Chondrocyte (in vitro differentiated cells): ENCODE data around the gene CMIP. TPM values are rescaled to one million over a fixed set of nuclear protein-coding genes. Genes with fewer than 3 reads are reported as not detected.

ENCODE experiments used
- DNase-seq: peaks from one replicate; pipeline ENCODE4 v3.0.0; 2021; ENCODE audit warnings: mixed read lengths, low spot score
- H3K27ac Mint-ChIP-seq: one replicate; pipeline ENCODE4 v1.8.0; 2021; ENCODE audit warnings: mild to moderate bottlenecking, moderate library complexity, mixed read lengths; ENCODE audit not compliant: unreplicated experiment
- H3K27me3 Mint-ChIP-seq: 2 replicates; pipeline ENCODE4 v1.8.0; 2021; ENCODE audit warnings: low read depth, mixed read lengths
- H3K36me3 Mint-ChIP-seq: 2 replicates; pipeline ENCODE4 v1.8.0; 2021; ENCODE audit warnings: low read depth, mixed read lengths
- H3K4me1 Mint-ChIP-seq: 2 replicates; pipeline ENCODE4 v1.8.0; 2021; ENCODE audit warnings: low read depth, mild to moderate bottlenecking, mixed read lengths
- H3K4me3 Mint-ChIP-seq: one replicate; pipeline ENCODE4 v1.8.0; 2021; ENCODE audit warnings: mild to moderate bottlenecking, moderate library complexity, mixed read lengths; ENCODE audit not compliant: unreplicated experiment
- H3K9me3 Mint-ChIP-seq: 2 replicates; pipeline ENCODE4 v1.8.0; 2021; ENCODE audit warnings: low read depth, mixed read lengths
- total RNA-seq: library from RNA; stranded (reverse); gene quantifications from 3 replicates; pipeline ENCODE4 v1.2.1, GENCODE V29; 2021
- TF ChIP-seq, protein P1 (sequence below): fragments of 200-600 bp; sonication (generic); IDR thresholded peaks from 2 replicates; pipeline ENCODE4 v1.5.0; 2021; ENCODE audit warnings: antibody characterized with exemption, mild to moderate bottlenecking, moderate library complexity

CMIP gene
- total RNA-seq, 1 donor from 2014 or later, result 62.9 TPM

DNA sequence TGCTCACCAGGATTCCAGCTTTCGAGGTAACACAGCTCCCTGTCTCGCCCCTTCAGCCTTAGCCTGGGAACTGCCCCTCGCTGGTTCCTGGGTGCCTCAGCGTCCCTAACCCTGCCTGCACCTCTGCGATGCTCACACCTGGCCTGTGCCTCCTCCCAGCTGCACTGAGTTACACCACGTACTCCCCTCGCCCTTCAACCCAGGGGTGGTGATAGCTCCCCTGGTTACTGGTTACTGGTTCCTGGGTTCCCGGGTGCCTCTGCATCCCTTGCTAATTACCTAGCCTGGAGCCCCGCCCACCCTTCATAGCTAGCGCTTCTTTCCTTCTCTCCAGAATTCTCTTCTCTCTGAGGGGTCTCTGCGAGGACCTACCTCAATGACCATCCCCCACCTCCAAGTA is 269.2 kb downstream of the CMIP start:
- Mint-ChIP-seq H3K27me3 (no peaks in the 10 kb centered on the region), H3K9me3 (no peaks in the 10 kb centered on the region), H3K4me1 (peaks cover 19% of the 10 kb centered on the region), H3K27ac (no peak overlapping the region), H3K36me3 (peaks cover 1% of the 10 kb centered on the region), H3K4me3 (no peak overlapping the region)
- no peak for DNase-seq
- TF ChIP-seq, protein P1, sequence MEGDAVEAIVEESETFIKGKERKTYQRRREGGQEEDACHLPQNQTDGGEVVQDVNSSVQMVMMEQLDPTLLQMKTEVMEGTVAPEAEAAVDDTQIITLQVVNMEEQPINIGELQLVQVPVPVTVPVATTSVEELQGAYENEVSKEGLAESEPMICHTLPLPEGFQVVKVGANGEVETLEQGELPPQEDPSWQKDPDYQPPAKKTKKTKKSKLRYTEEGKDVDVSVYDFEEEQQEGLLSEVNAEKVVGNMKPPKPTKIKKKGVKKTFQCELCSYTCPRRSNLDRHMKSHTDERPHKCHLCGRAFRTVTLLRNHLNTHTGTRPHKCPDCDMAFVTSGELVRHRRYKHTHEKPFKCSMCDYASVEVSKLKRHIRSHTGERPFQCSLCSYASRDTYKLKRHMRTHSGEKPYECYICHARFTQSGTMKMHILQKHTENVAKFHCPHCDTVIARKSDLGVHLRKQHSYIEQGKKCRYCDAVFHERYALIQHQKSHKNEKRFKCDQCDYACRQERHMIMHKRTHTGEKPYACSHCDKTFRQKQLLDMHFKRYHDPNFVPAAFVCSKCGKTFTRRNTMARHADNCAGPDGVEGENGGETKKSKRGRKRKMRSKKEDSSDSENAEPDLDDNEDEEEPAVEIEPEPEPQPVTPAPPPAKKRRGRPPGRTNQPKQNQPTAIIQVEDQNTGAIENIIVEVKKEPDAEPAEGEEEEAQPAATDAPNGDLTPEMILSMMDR, result no peak

DNA sequence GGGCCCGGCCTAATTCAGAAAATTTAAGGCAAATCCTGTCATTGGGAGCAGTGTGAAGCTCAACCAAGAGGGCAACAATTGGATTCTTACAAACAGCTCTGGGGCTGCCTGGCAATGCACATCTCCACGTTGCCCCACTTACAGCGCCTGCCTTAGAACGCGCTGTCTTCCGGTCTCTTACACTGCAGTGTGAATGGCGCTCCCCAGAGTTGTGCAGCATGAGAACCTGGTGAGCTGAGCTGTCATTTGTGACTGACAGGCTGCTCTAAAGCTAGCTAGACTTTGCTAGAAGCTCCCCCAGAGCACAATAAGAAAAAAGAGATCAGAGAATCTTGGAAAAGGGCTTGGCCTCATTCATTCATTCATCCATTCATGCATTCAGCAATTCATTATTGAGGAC is 270.0 kb downstream of the CMIP start:
- no peak overlapping the region for H3K4me3 Mint-ChIP-seq
- H3K4me1 Mint-ChIP-seq, result peaks cover 16% of the 10 kb centered on the region
- H3K9me3 Mint-ChIP-seq, result no peaks in the 10 kb centered on the region
- TF ChIP-seq, protein P1, result no peak
- DNase-seq, result no peak
- H3K27me3 Mint-ChIP-seq, result no peaks in the 10 kb centered on the region
- peaks cover 1% of the 10 kb centered on the region for H3K36me3 Mint-ChIP-seq
- no peak overlapping the region for H3K27ac Mint-ChIP-seq

DNA sequence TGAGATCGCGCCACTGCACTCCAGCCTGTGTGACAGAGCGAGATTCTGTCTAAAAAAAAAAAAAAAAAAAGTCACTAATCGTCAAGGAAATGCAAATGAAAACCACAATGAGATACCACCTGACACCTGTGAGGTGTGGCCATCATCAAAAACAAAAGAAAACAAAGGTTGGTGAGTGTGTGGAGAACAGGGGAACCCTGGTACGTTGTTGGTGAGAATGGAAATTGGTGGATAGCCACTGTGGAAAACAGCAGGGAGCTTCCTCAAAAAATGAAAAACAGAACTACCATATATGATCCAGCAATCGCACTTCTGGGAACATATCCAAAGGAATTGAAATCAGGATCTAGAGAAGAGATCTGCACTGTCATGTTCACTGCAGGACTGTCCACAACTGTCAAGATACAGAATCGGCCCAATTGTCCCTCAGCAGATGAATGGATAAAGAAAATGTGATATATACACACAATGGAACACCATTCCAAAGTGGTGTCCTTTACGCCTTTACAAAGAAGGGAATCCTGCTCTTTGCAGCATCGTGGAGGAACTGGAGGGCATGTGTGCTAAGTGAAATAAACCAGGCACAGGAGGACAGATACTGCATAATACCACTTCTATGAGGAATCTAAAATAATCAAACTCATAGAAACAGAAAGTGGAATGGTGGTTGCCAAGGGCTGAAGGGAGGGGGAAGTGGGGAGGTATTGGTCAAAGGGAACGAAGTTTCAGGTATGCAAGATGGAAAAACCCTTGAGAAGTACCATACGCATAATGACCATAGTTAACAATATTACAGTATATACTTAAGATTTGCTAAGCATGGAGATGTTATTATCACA is 271.0 kb downstream of the CMIP start:
- no peak for DNase-seq
- TF ChIP-seq, protein P1, result no peak
- no peak overlapping the region for H3K27ac Mint-ChIP-seq
- no peaks in the 10 kb centered on the region for H3K9me3 Mint-ChIP-seq
- H3K27me3 Mint-ChIP-seq, result no peaks in the 10 kb centered on the region
- no peak overlapping the region for H3K4me3 Mint-ChIP-seq
- H3K4me1 Mint-ChIP-seq, result peaks cover 14% of the 10 kb centered on the region
- no peaks in the 10 kb centered on the region for H3K36me3 Mint-ChIP-seq

DNA sequence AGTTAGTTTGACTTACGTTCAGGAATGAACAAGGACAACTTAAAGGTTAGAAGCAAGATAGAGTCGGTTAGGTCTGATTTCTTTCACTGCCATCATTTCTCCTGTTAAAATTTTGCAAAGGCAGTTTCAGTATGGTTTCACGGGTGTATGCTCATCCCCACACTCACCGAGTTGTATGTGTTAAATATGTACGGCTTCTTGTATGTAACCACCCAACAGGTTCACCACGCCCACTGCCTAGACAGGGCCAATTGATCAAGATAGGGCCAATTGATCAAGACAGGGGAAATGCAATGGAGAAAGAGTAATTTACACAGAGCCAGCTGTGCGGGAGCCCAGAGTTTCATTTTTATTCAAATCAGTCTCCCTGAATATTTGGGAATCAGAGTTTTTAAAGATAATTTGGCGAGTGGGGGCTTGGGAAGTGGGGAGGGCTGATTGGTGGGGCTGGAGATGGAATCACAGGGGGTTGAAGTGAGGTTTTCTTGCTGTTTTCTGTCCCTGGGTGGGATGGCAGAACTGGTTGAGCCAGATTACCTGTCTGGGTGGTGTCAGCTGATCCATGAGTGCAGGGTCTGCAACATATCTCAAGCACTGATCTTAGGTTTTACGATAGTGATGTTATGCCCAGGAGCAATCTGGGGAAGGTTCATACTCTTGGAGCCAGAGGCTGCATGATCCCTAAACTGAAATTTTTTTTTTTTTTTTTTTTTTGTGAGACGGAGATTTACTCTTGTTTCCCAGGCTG is 272.0 kb downstream of the CMIP start:
- TF ChIP-seq, protein P1, result no peak
- DNase-seq, result no peak
- H3K4me3 Mint-ChIP-seq, result no peak overlapping the region
- no peaks in the 10 kb centered on the region for H3K9me3 Mint-ChIP-seq
- H3K27me3 Mint-ChIP-seq, result no peaks in the 10 kb centered on the region
- no peaks in the 10 kb centered on the region for H3K36me3 Mint-ChIP-seq
- H3K27ac Mint-ChIP-seq, result no peak overlapping the region
- H3K4me1 Mint-ChIP-seq, result peaks cover 4% of the 10 kb centered on the region

DNA sequence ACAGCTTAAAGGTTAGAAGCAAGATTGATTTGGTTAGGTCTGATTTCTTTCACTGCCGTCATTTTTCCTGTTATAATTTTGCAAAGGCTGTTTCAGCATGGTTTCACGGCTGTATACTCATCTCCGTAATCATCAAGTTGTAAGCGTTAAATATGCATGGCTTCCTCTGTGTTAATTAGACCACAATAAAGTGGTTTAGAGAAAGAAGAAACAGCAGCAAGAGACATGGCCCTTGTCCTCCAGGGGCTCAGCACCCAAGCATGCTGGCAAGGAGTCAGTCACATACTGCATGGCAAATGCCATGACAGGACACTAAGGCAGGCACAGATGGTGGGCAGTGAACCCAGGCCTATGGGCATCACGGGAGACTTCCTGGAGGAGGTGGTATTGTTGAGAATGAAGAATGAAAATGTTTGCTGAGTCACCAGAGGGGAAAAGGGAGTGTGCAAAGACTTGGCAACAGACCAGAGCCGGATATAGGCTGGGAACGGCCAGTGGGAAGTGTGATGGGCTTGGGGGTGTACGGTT is 273.1 kb downstream of the CMIP start:
- DNase-seq, result peak; percentile 27
- H3K27me3 Mint-ChIP-seq, result no peaks in the 10 kb centered on the region
- TF ChIP-seq, protein P1, result no peak
- no peaks in the 10 kb centered on the region for H3K9me3 Mint-ChIP-seq
- H3K36me3 Mint-ChIP-seq, result no peaks in the 10 kb centered on the region
- H3K27ac Mint-ChIP-seq, result no peak overlapping the region
- H3K4me1 Mint-ChIP-seq, result no peaks in the 10 kb centered on the region
- H3K4me3 Mint-ChIP-seq, result no peak overlapping the region
